Stimulated activated naive CD8-positive, alpha-beta T cell treated with anti-CD3 and anti-CD28 coated beads, Interleukin-15, Interleukin-2, amounts not matched to agents 100 ng/mL and 50 ng/mL, for 24 hours (primary cell): ENCODE data around the gene P2RX6.
"Not testable (repeated sequence)": the region's sequence is repeated elsewhere in the genome, so short reads cannot be mapped to it uniquely, and the experiment has no call there.

Source experiments
- H3K27ac Mint-ChIP-seq: one replicate; pipeline ENCODE4 v1.8.0; 2021; ENCODE audit warnings: mild to moderate bottlenecking, mixed read lengths
- H3K27me3 Mint-ChIP-seq: one replicate; pipeline ENCODE4 v1.8.0; 2021; ENCODE audit warnings: mixed read lengths
- H3K36me3 Mint-ChIP-seq: one replicate; pipeline ENCODE4 v1.8.0; 2021; ENCODE audit warnings: low read depth, mixed read lengths
- H3K4me1 Mint-ChIP-seq: one replicate; pipeline ENCODE4 v1.8.0; 2021; ENCODE audit warnings: low read depth, mixed read lengths
- H3K4me3 Mint-ChIP-seq: one replicate; pipeline ENCODE4 v1.8.0; 2021; ENCODE audit warnings: mild to moderate bottlenecking, mixed read lengths
- H3K9me3 Mint-ChIP-seq: one replicate; pipeline ENCODE4 v1.8.0; 2021; ENCODE audit warnings: mixed read lengths

P2RX6 gene

DNA sequence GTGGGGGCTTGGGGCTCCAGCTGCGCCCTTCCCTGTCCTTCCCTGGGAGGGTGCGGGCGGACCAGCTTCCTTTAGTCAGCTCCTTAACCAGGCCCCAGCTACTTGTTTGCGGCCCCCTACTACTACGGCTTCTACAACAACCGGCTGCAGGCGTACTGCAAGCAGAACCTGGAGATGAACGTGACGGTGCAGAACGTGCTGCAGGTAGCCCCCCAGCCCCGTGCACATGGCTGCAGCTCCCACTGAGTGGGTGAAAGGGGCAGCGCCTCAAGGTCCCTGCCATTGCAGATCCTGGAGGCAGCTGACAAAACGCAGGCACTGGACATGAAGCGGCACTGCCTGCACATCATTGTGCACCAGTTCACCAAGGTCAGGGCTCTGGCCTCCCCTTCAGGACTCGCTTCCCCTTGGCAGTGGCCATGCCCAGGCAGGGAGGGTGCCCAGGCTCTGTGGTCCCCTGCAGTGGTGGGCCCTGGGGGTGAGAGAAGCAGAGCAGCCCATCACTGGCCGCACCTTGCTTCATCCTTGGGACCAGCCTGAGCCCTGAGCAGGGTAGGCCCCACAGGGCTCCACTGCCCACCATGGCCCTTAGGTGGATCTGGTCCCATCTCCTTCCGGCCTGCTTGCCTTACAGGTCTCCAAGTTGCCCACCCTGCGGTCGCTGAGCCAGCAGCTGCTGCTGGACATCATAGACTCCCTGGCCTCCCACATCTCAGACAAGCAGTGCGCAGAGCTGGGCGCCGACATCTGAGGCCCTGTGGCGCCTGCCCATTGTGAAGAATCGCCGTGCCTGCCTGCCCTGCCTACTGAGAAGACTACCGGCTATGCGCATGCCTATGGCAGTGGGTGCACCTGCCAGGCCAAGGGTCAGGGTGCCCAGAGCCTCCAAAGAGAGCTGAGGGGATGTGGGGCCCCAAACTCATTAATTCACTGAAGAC lies 18.1 kb upstream of the P2RX6 start:
- H3K9me3 Mint-ChIP-seq: no peaks in the 10 kb centered on the region
- peaks cover 21% of the 10 kb centered on the region for H3K4me1 Mint-ChIP-seq
- peaks cover 4% of the 10 kb centered on the region for H3K36me3 Mint-ChIP-seq
- no peaks in the 10 kb centered on the region for H3K27me3 Mint-ChIP-seq
- H3K4me3 Mint-ChIP-seq: no peak overlapping the region
- H3K27ac Mint-ChIP-seq: no peak overlapping the region

DNA sequence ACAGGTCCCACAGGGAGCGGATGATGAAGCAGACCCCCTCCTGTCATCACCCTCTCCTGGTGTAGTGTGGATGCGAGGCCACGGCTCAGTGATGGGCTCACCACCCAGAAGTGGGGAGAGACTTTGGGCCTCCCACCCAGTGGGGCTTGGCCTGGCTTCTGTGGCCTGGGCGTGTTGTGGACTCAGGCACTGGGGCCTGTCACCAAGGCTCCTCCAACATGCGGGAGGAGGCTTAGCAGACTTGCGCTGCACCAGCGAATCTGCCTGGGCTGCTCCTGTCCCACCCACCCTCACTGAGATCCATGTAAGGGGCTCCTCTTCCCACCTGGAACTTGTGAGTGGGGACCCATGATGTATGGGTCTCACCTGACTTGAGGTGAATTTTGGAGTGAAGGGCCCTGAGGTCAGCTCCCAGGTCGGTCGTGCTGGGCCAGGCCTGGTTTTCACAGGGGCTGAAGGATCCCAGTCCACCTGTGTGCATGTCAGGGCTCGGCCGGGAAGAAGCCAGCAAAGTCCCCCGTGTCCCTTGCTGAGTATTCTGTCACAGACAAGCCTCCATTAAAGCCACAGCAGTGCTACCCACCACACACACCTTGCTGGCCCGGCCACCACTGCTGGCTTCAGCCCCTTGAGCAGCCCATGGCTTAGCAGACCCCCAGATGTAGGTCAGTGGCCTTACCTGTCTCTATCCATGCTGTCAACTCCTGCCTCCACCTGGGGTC lies 17.3 kb upstream of the P2RX6 start:
- no peaks in the 10 kb centered on the region for H3K27me3 Mint-ChIP-seq
- peaks cover 21% of the 10 kb centered on the region for H3K4me1 Mint-ChIP-seq
- peaks cover 4% of the 10 kb centered on the region for H3K36me3 Mint-ChIP-seq
- H3K9me3 Mint-ChIP-seq: no peaks in the 10 kb centered on the region
- no peak overlapping the region for H3K27ac Mint-ChIP-seq
- no peak overlapping the region for H3K4me3 Mint-ChIP-seq

DNA sequence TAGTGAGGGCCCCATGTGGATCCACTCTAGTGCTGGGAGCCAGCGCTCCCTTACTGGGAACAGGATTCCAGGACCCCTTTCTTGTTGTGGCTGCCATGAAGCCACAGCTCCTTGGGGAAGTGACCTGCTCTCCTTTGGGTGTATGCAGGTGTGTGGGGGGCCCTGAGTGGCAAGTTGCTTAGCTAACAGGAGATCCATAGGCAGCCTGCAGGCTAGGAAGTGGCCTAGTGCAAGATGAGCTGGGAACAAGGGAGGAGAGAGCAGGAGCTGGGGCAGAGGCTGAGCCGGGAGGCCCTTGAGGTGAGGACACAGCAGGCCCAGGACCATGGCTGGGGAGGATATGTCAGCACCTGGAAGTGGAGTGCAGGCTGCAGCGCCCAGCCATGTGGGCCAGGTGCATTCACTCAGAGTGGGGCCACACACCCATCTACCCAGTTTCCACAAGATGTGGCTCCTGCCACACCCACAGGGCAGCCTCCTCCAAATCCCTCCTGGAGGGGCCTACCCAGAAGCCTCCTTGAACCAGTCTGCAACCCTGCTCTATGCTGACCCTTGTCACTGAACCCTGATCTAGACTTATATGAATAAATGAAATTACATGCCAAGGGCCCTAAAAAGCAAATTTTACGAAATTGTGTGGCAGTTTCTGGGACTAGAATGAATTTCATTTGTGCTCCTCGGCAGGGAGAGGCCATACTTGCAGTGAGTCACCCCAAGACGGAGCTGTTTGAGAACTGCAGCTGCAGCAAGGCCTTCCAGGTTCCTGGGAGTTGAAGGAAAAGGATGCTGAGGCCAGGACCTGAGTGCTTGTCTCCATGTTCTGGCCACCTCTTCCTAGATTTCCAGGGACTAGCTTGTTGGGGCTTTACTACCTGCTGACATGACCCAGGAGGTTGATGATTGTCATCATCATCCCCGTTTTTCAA lies 16.3 kb upstream of the P2RX6 start:
- peaks cover 4% of the 10 kb centered on the region for H3K36me3 Mint-ChIP-seq
- peak overlapping the region; percentile 76 for H3K27ac Mint-ChIP-seq
- no peaks in the 10 kb centered on the region for H3K9me3 Mint-ChIP-seq
- no peaks in the 10 kb centered on the region for H3K27me3 Mint-ChIP-seq
- H3K4me3 Mint-ChIP-seq: no peak overlapping the region
- H3K4me1 Mint-ChIP-seq: peaks cover 31% of the 10 kb centered on the region

DNA sequence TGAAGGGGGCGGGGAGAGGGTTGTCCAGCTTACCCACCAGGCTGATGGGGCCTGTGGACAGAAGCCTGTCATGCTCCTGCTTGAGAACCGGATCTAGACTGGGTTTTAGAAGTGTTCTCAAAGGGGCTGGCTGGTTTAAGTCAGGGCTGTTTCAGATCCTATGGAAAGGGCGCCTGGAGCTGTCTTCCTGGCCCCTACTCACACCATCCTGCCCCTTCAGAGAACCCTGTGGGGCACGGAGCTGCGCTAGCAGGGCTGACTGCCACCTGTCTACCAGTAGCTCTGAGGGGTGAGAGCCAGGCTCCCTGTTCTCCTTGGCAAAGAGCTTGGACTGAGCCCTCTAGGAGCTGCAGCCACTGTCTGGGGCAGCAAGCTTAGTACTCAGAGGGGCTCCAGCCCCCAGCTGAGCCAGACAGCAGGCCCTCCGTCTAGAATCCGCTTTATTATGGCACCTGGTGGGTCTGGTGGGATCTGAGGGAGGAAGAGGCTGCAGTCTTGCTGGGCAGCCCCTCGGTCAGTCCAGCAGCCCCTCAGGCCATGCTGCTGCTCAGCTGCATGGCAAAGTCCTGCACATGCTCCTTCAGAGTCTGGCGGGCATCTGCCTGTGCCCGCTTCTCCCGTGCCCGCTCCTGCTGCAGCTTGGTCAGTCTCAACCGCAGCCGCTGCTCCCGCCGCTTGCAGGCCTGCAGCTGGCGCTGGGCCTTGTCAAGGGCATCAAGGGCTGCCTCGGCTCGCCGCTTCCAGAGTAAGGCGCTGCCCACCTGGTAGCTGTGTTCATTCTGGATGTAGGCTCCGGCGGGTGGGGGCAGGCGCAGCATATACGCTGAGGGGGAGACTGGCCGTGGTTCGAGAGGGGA lies 15.4 kb upstream of the P2RX6 start:
- Mint-ChIP-seq H3K4me1 (peaks cover 34% of the 10 kb centered on the region), H3K36me3 (peaks cover 4% of the 10 kb centered on the region), H3K27me3 (no peaks in the 10 kb centered on the region), H3K9me3 (no peaks in the 10 kb centered on the region), H3K4me3 (peak overlapping the region; percentile 96), H3K27ac (peak overlapping the region; percentile 31)

DNA sequence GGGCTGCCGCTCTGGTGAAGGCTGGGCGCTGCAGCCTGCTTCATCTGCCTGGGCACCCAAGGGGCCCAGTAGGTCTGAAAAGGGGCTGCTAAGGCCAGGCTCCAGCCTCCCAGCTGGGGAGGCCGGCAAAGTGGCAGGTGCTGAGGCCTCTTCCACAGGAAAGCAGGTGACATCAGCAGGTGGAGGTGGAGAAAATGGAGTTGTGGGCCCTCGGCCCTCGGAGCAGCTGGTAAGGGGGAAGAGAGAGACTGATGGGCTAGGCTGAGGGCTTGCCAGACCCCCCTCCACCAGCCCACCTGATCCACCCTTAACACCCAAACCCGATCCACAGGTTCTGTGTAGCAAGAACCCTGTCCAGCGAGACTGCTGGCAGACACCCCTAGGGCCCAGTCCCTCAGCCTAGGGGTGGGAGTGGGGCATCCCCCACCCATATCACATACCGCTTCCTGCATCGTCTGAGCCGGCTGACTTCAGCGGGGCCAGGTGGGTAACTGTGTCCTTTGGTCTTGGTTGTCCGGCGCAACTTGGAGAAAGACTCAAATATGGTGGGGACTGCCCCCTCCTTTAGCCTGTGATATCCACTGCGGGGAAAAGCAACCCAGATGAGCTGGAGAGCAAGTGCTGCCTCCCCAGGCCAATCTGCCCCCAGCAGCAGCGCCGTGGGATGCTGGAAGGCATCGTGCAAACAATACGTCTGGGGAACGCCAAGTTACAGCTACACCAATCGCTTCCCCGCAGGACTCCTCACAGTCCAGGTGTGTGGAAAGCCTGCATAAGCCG lies 14.6 kb upstream of the P2RX6 start:
- peaks cover 34% of the 10 kb centered on the region for H3K4me1 Mint-ChIP-seq
- H3K27me3 Mint-ChIP-seq: no peaks in the 10 kb centered on the region
- no peaks in the 10 kb centered on the region for H3K9me3 Mint-ChIP-seq
- H3K36me3 Mint-ChIP-seq: peaks cover 4% of the 10 kb centered on the region
- H3K4me3 Mint-ChIP-seq: peak overlapping the region; percentile 96
- peak overlapping the region; percentile 99 for H3K27ac Mint-ChIP-seq

DNA sequence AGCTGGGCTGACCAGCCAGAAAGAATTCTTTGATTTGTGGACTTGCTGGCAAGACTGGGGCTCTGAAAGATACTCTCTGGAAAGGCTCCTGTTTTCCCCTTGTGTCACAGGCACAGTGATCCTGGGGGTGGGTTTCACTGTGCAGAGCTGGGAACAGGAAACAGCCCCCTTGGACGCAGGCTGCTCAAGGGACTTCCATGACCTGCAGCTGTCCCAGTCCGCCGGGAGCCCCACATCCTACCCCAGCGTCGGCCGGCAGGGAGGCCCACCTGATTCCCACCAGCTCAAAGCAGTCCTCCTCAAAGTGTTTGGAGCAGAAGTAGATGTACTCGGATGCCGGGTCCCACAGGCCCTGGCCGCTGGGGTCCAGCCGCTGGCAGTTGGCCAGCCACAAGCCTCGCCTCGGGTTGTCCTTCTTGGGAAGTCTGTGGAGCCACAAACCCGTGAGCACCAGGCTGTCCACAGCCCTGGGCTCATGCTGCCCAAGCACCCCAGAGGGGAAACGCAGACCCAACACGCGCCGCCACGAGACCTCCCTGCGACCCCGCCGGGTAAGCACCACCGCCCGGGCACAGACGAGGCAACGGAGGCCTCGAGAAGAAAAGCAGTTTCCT lies 13.9 kb upstream of the P2RX6 start:
- Mint-ChIP-seq H3K9me3 (no peaks in the 10 kb centered on the region), H3K27me3 (no peaks in the 10 kb centered on the region), H3K4me1 (peaks cover 34% of the 10 kb centered on the region), H3K36me3 (peaks cover 4% of the 10 kb centered on the region), H3K4me3 (peak overlapping the region; percentile 96), H3K27ac (peak overlapping the region; percentile 99)

DNA sequence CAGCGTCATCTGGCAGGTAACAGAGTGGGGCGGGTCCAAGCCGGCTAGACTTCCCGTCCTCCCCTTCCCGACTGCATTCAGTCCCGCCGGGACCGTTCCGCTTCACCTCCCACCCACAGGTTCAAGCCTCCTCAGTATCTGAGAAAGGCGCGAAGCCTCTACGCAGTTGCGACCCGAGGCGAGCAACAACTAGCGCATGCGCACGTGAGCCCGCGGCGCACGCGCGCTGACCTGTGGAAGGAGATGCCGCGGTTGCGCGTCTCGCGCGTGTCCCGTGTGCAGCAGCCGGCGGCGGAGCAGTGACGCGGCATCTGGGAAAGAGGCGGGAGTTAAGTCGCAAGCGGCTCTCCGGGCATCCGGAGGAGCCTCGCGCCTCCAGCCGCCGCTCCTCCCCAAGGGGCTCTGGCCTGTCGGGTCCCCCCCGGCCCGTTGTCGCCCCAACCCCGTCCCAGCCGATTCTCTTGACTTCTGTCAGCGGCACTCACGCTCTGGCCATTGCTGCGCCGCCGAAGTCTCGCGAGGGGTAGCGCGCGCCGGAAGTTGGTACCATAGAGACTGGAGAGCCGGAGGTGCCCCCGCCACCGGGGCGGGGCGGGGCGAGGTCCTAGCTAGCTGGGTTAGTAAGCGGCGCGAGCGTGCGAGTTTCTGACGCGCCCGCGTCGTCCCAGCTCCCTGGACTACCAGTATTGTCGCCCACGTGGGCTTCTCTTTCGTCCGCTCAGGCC lies 13.2 kb upstream of the P2RX6 start, which contains the start of gene THAP7:
THAP7 (minus strand) TSS at position 518 of the 725 bp plus-strand sequence; CDS start at position 311, 207 bp downstream.
- Mint-ChIP-seq H3K27ac (peak within 1 kb of the TSS; percentile 99), H3K27me3 (no peaks in the 10 kb centered on the region), H3K4me3 (peak within 1 kb of the TSS; percentile 96), H3K9me3 (no peaks in the 10 kb centered on the region), H3K36me3 (peaks cover 4% of the 10 kb centered on the region), H3K4me1 (peaks cover 34% of the 10 kb centered on the region)

DNA sequence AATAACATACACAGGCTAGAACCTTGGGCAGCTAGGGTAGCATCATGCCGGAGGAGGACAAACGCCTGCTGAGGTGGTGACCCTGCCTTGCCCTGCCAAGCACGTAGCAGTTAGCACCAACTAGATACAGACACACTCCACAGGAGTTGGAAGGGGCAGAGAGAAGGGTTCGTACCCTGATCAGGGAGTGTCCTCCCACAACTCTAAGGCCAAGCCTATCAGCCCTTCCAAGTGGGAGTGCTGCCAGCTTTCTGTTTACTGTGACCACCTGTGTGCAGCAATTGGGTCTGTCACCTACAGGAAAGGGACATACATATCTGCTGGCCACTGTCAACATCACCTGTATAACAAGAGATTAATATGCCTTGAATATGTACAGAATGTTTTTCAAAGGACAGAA lies 11.2 kb upstream of the P2RX6 start:
- peaks cover 4% of the 10 kb centered on the region for H3K36me3 Mint-ChIP-seq
- no peaks in the 10 kb centered on the region for H3K27me3 Mint-ChIP-seq
- no peaks in the 10 kb centered on the region for H3K9me3 Mint-ChIP-seq
- peak overlapping the region; percentile 21 for H3K27ac Mint-ChIP-seq
- H3K4me3 Mint-ChIP-seq: peak overlapping the region; percentile 96
- peaks cover 34% of the 10 kb centered on the region for H3K4me1 Mint-ChIP-seq

DNA sequence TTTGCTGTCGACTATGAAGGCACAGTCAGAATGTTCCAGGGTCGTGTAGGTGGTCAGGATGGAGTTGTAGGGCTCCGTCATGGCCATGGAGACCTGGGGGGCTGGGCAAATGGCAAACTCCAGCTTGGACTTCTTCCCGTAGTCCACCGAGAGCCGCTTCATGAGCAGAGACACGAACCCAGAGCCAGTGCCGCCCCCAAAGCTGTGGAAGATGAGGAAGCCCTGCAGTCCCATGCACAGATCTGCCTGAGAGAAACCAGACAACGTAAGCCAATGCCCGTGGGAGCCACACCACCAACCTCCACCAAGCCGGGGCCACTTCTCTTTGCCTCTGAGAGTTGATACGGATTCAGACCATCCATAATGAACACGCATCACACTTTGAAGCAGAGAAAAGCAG lies 5.8 kb upstream of the P2RX6 start:
- H3K36me3 Mint-ChIP-seq, H3K4me3 Mint-ChIP-seq, H3K27me3 Mint-ChIP-seq, H3K4me1 Mint-ChIP-seq, H3K9me3 Mint-ChIP-seq, H3K27ac Mint-ChIP-seq: not testable (repeated sequence)

DNA sequence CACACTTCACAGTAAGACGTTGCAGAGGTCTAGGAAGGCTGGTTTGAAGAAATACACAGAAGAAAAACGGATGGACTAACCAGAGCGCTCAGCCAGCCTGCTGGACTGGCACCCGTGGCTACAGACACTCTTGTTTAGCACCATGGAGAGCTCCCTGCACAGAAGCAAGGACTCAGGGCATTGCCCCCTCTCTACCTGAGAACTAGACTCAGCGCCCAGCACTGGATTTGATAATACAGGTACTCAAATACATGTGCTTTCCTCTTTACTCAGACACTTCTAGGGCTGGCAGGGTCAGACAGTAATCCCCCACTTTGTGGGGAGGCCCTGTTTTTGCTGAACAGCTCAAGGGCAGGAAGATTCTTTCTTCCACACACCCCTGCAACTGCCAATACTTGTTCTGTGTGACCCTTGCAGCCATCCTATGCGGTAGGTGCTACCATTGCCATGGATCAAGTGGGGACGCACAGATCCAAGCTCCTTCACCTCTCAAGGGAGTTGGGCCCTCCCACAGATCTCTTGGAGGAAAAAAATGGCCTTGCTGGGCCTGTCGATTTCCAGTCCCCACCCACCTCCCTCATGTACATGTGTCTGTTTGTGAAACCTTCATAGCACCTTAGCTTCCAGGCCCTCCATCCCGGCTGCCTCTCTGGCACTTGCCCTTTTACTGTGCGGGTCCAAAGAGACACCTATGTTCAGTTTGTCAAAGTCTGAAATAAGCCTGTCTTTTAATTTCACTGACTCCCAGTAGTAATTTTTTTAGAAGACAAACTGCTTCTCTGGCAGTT lies 5.1 kb upstream of the P2RX6 start:
- H3K4me3 Mint-ChIP-seq: no peak overlapping the region
- H3K36me3 Mint-ChIP-seq: no peaks in the 10 kb centered on the region
- H3K27ac Mint-ChIP-seq: no peak overlapping the region
- H3K27me3 Mint-ChIP-seq: no peaks in the 10 kb centered on the region
- H3K4me1 Mint-ChIP-seq: peaks cover 16% of the 10 kb centered on the region
- no peaks in the 10 kb centered on the region for H3K9me3 Mint-ChIP-seq

DNA sequence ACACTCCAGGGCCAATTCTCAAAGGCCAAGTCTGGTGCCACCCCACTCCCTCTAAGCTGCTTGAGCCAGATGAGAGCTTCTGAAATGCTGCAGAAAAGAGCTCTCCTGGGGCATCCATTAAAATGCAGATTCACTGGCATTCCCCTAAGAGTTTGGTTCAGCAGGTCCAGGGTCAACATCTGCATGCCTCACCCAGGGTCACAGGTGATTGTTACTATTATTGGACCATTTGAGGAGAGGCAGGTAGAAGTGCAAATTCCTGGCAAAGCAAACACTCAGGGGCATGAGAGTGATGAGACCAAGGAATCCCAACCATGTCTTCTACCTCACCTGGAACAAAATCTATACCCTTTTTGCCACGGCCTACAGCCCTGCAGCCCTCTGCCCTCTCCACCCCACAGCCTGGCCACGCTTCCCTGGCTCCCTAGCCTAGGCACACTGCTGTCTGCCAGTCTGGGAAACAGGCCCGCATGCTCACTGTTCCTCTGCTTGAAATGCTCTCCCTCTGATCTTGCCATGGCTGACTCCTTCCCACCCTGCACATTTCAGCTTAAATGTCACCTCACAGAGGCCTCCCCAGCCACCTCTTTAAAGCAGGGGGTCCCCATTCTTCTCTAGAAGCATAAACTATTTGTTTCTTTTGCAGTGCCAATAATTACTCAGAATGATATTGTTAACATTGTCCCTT lies 4.4 kb upstream of the P2RX6 start:
- H3K4me1 Mint-ChIP-seq: peaks cover 22% of the 10 kb centered on the region
- H3K9me3 Mint-ChIP-seq: no peaks in the 10 kb centered on the region
- no peak overlapping the region for H3K4me3 Mint-ChIP-seq
- no peak overlapping the region for H3K27ac Mint-ChIP-seq
- no peaks in the 10 kb centered on the region for H3K27me3 Mint-ChIP-seq
- no peaks in the 10 kb centered on the region for H3K36me3 Mint-ChIP-seq
